Subcutaneous adipose tissue (tissue), 4 donors: ENCODE measurements around the gene ERGIC1. TPM values are rescaled to one million over a fixed set of nuclear protein-coding genes. Genes with fewer than 3 reads are reported as not detected.

Experiments
- CTCF ChIP-seq: fragments of 450-650 bp; IDR thresholded peaks from one replicate; pipeline ENCODE4 v1.5.1; 2016; ENCODE audit warnings: low read depth, mild to moderate bottlenecking, control low read depth, antibody characterized with exemption, moderate library complexity
- total RNA-seq, 4 donors: library from RNA; depleted of rRNA; stranded (reverse); fragments of >200 nt; gene quantifications; one replicate each; pipeline ENCODE4 v1.1.0, GENCODE V29; 2016

ERGIC1 gene
- 100 to 1,000 TPM in 3 of 4 donors, 10 to 100 TPM in 1; 94.0 to 165 (median 126) TPM for total RNA-seq

GRCh38 chr5:172833686-172834414, at the start of gene ERGIC1:
ERGIC1 (plus strand) TSS chr5:172834251; CDS start chr5:172834414, 163 bp downstream.
- TF ChIP-seq CTCF = no peak

GRCh38 chr5:172785429-172786088, 48.5 kb upstream of the ERGIC1 start:
- no peak for TF ChIP-seq CTCF

- TF ChIP-seq CTCF = no peak
These were observed 47.2 kb upstream of the ERGIC1 start for GRCh38 chr5:172786736-172787462.

GRCh38 chr5:172788771-172789686, 45.0 kb upstream of the ERGIC1 start:
- no peak for TF ChIP-seq CTCF

GRCh38 chr5:172789687-172790495, 44.2 kb upstream of the ERGIC1 start:
- no peak for TF ChIP-seq CTCF

GRCh38 chr5:172790496-172790889, 43.6 kb upstream of the ERGIC1 start:
- no peak for TF ChIP-seq CTCF
